H9 (cell line): ENCODE data around the gene SMARCC2. TPM values are rescaled to one million over a fixed set of nuclear protein-coding genes. Genes with fewer than 3 reads are reported as not detected.

Source experiments
- DNase-seq: peaks from one replicate; pipeline ENCODE4 v3.0.0-alpha.2; 2017
- H2AFZ ChIP-seq: one replicate; pipeline ENCODE4 v1.6.1; 2013; ENCODE audit warnings: mild to moderate bottlenecking, low read length, control low read depth, moderate library complexity
- H2AK5ac ChIP-seq: 2 replicates; pipeline ENCODE4 v1.6.1; 2013; ENCODE audit warnings: low read length, control low read depth, mixed read lengths; ENCODE audit not compliant: insufficient read length
- H2BK120ac ChIP-seq: one replicate; pipeline ENCODE4 v1.6.1; 2013; ENCODE audit warnings: low read depth, mild to moderate bottlenecking, low read length, control low read depth, inconsistent platforms; ENCODE audit not compliant: poor library complexity, severe bottlenecking
- H2BK12ac ChIP-seq: 2 replicates; pipeline ENCODE4 v1.6.1; 2013; ENCODE audit warnings: low read length, control low read depth, mixed read lengths, low read depth; ENCODE audit not compliant: insufficient read length
- H2BK15ac ChIP-seq: 2 replicates; pipeline ENCODE4 v1.6.1; 2013; ENCODE audit warnings: low read depth, low read length, control low read depth
- H2BK20ac ChIP-seq: one replicate; pipeline ENCODE4 v1.6.1; 2013; ENCODE audit warnings: low read depth, mild to moderate bottlenecking, low read length, control low read depth, inconsistent platforms; ENCODE audit not compliant: poor library complexity, severe bottlenecking
- H2BK5ac ChIP-seq: 2 replicates; pipeline ENCODE4 v1.6.1; 2013; ENCODE audit warnings: low read length, control low read depth, mixed read lengths; ENCODE audit not compliant: insufficient read length
- H3K14ac ChIP-seq: 2 replicates; pipeline ENCODE4 v1.6.1; 2013; ENCODE audit warnings: low read length, control low read depth; ENCODE audit not compliant: insufficient read depth
- H3K18ac ChIP-seq: 2 replicates; pipeline ENCODE4 v1.6.1; 2013; ENCODE audit warnings: low read depth, mild to moderate bottlenecking, mixed read lengths, low read length, control low read depth; ENCODE audit not compliant: insufficient read length
- H3K23ac ChIP-seq: 2 replicates; pipeline ENCODE4 v1.6.1; 2013; ENCODE audit warnings: low read length, control low read depth, mixed read lengths, low read depth; ENCODE audit not compliant: insufficient read length
- H3K23me2 ChIP-seq: 2 replicates; pipeline ENCODE4 v1.6.1; 2013; ENCODE audit warnings: low read depth, mild to moderate bottlenecking, mixed read lengths, low read length, control low read depth; ENCODE audit not compliant: insufficient read length, poor library complexity, severe bottlenecking
- H3K27ac ChIP-seq: 2 replicates; pipeline ENCODE4 v1.5.1; 2013; ENCODE audit warnings: low read length, control low read depth, mixed read lengths, low read depth; ENCODE audit not compliant: insufficient read length
- H3K27me3 ChIP-seq: 2 replicates; pipeline ENCODE4 v1.6.1; 2013; ENCODE audit warnings: low read length, control low read depth, inconsistent platforms; ENCODE audit not compliant: insufficient read depth
- H3K4ac ChIP-seq: 2 replicates; pipeline ENCODE4 v1.6.1; 2013; ENCODE audit warnings: low read depth, mild to moderate bottlenecking, control low read depth, inconsistent platforms, low read length, moderate library complexity
- H3K4me1 ChIP-seq: 2 replicates; pipeline ENCODE4 v1.6.1; 2013; ENCODE audit warnings: low read length, control low read depth, inconsistent platforms; ENCODE audit not compliant: insufficient read depth
- H3K4me2 ChIP-seq: 2 replicates; pipeline ENCODE4 v1.6.1; 2013; ENCODE audit warnings: low read length, control low read depth, mixed read lengths; ENCODE audit not compliant: insufficient read length, insufficient read depth
- H3K56ac ChIP-seq: 2 replicates; pipeline ENCODE4 v1.6.1; 2013; ENCODE audit warnings: low read depth, mild to moderate bottlenecking, mixed read lengths, low read length, control low read depth; ENCODE audit not compliant: insufficient read length
- H3K79me1 ChIP-seq: 2 replicates; pipeline ENCODE4 v1.6.1; 2013; ENCODE audit warnings: low read depth, mild to moderate bottlenecking, moderate library complexity, low read length, control low read depth, inconsistent platforms; ENCODE audit not compliant: insufficient read depth, poor library complexity, severe bottlenecking
- H3K79me2 ChIP-seq: 2 replicates; pipeline ENCODE4 v1.6.1; 2013; ENCODE audit warnings: low read length, control low read depth, inconsistent platforms; ENCODE audit not compliant: insufficient read depth
- H3K9ac ChIP-seq: 2 replicates; pipeline ENCODE4 v1.6.1; 2013; ENCODE audit warnings: low read length, control low read depth, mixed read lengths; ENCODE audit not compliant: insufficient read length; ENCODE audit errors: extremely low read depth
- H3K9me3 ChIP-seq: one replicate; pipeline ENCODE4 v1.6.1; 2013; ENCODE audit warnings: low read depth, low read length, inconsistent platforms; ENCODE audit not compliant: control insufficient read depth
- H3T11ph ChIP-seq: one replicate; pipeline ENCODE4 v1.6.1; 2013; ENCODE audit warnings: mild to moderate bottlenecking, low read length, control low read depth, inconsistent platforms
- H4K20me1 ChIP-seq: one replicate; pipeline ENCODE4 v1.6.1; 2013; ENCODE audit not compliant: control insufficient read depth, insufficient read length, insufficient read depth
- H4K5ac ChIP-seq: 2 replicates; pipeline ENCODE4 v1.6.1; 2013; ENCODE audit warnings: low read depth, mild to moderate bottlenecking, mixed read lengths, low read length, control low read depth; ENCODE audit not compliant: insufficient read length
- H4K8ac ChIP-seq: replicated peaks from 2 replicates; pipeline ENCODE4 v1.6.1; 2013; ENCODE audit warnings: low read length, control low read depth, mixed read lengths, low read depth; ENCODE audit not compliant: insufficient read length
- H4K91ac ChIP-seq: 2 replicates; pipeline ENCODE4 v1.6.1; 2013; ENCODE audit warnings: low read depth, mild to moderate bottlenecking, moderate library complexity, mixed read lengths, low read length, control low read depth; ENCODE audit not compliant: insufficient read length
- H3K27ac Mint-ChIP-seq, 3 experiments: 2 replicates in 2 of 3; 3 replicates in 1 of 3; pipeline ENCODE4 v1.8.0; 2020 to 2021; ENCODE audit warnings: mixed read lengths in 3 of 3, mild to moderate bottlenecking in 1 of 3, moderate library complexity in 1 of 3
- H3K27me3 Mint-ChIP-seq: 2 replicates; pipeline ENCODE4 v1.8.0; 2021; ENCODE audit warnings: low read depth, mild to moderate bottlenecking, moderate library complexity, mixed read lengths
- H3K36me3 Mint-ChIP-seq, 3 experiments: 2 replicates in 2 of 3; 3 replicates in 1 of 3; pipeline ENCODE4 v1.8.0; 2020 to 2021; ENCODE audit warnings: low read depth in 3 of 3, mixed read lengths in 3 of 3; ENCODE audit not compliant: insufficient read depth in 1 of 3
- H3K4me1 Mint-ChIP-seq, 2 experiments: 2 replicates each; pipeline ENCODE4 v1.8.0; 2020; ENCODE audit warnings: mixed read lengths in 2 of 2
- H3K4me3 Mint-ChIP-seq, 2 experiments: 2 replicates in 1 of 2; 3 replicates in 1 of 2; pipeline ENCODE4 v1.8.0; 2020 to 2021; ENCODE audit warnings: mild to moderate bottlenecking in 2 of 2, mixed read lengths in 2 of 2, moderate library complexity in 1 of 2
- H3K9me3 Mint-ChIP-seq, 2 experiments: 2 replicates in 1 of 2; 3 replicates in 1 of 2; pipeline ENCODE4 v1.8.0; 2020; ENCODE audit warnings: mild to moderate bottlenecking in 2 of 2, mixed read lengths in 2 of 2, moderate library complexity in 1 of 2
- WGBS: extraction: QIAGEN DNeasy Blood & Tissue Kit; methylation state at CpG from one replicate; pipeline ENCODE4 v1.1.7; 2013; ENCODE audit warnings: missing lambda C conversion rate, low lambda C conversion rate, mixed read lengths; ENCODE audit not compliant: insufficient read length; ENCODE audit errors: extremely low coverage; 5-methylcytosine and 5-hydroxymethylcytosine counted together
- total RNA-seq: library from RNA; stranded (reverse); gene quantifications from 2 replicates; pipeline ENCODE4 v1.2.1, GENCODE V29; 2021
- TF ChIP-seq, protein P1 (sequence below): fragments of 200-600 bp; sonication (generic); conservative IDR thresholded peaks from 3 replicates; pipeline ENCODE4 v1.8.0; 2021; ENCODE audit warnings: antibody characterized with exemption, mild to moderate bottlenecking

SMARCC2 gene
- total RNA-seq, 1 experiment from 2014 or later, result 86.9 TPM

DNA sequence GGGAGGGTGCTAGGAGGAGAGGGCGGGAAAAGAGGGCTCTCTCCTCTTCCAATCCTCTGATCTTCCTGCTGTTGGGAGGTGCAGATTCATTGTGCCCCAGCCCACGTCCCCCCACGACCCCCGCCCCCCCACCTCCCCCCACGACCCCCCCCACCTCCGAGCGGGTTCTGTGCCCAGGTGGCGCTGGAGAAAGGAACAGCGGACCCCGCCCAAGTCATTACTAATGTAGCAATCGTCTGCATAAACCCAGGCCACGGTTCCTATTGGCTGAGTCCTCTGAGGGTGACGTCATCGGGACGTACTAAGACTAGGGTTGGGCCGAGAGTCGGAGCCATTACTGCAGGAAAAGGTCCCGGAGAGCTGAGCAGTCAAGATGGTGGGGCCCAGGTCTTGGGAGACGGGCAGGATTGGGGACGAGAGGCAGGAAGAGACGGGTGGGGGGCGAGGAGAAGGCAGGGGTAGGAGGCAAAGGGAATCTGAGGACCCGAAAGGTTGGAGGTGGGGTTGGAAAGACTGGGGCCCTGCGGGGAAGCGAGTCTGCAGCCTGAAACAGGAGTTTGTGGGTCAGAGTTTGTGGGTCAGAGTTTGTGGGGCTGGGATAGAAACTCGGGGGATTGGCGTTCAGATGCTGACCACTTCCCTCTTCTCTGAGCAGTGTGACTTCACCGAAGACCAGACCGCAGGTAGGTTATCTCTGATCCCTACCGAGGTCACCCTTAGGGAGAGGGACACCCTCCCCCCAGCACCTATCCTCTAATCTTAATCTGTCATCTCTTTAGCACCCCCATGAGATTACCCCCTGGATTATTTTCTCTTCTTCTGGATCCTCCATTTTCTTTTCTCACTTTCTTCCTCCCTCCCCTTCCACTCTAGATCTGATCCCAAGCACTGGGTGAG is 31.0 kb downstream of the SMARCC2 start, which contains the start of gene MYL6:
MYL6 (plus strand) TSS at position 331 of the 897 bp plus-strand sequence; CDS start at position 374, 43 bp downstream.
- Histone ChIP-seq H2BK5ac (peak within 1 kb of the TSS; percentile 75), H2BK12ac (no peak within 1 kb of the TSS), H3K9me3 (no peaks in the 10 kb centered on the region), H3K79me2 (peaks cover 3% of the 10 kb centered on the region; the same call in 1 of the 2 replicates), H3K4ac (peak within 1 kb of the TSS; percentile 2; the same call in 1 of the 2 replicates), H2BK15ac (no peak within 1 kb of the TSS), H3K14ac (peak within 1 kb of the TSS; percentile 92), H2BK20ac (no peak within 1 kb of the TSS), H3K79me1 (peaks cover 2% of the 10 kb centered on the region), H3K56ac (no peak within 1 kb of the TSS), H2AK5ac (no peak within 1 kb of the TSS), H2BK120ac (peak within 1 kb of the TSS; percentile 64), H4K91ac (no peak within 1 kb of the TSS), H3K4me2 (peak within 1 kb of the TSS; percentile 80), H3K18ac (peak within 1 kb of the TSS; percentile 92), H3K9ac (peak within 1 kb of the TSS; percentile 98), H3K27ac (peak within 1 kb of the TSS; percentile 80), H3T11ph (no peak within 1 kb of the TSS), H3K23ac (no peak within 1 kb of the TSS), H4K8ac (no peak within 1 kb of the TSS), H4K20me1 (no peaks in the 10 kb centered on the region), H2AFZ (no peak within 1 kb of the TSS), H4K5ac (peak within 1 kb of the TSS; percentile 68), H3K23me2 (peaks cover 15% of the 10 kb centered on the region), H3K4me1 (peaks cover 7% of the 10 kb centered on the region; the same call in 1 of the 2 replicates), H3K27me3 (no peaks in the 10 kb centered on the region)
- peaks cover 57 to 69% (median 63%) of the 10 kb centered on the region in 3 experiments for H3K36me3 Mint-ChIP-seq
- H3K27me3 Mint-ChIP-seq, result peaks cover 6% of the 10 kb centered on the region; the same call in 1 of the 2 replicates
- peak; percentile 98 for DNase-seq
- H3K4me3 Mint-ChIP-seq, result peak within 1 kb of the TSS; percentile 93 to 96
- peak within 1 kb of the TSS; percentile 96 to 99 (median 98) for H3K27ac Mint-ChIP-seq
- H3K4me1 Mint-ChIP-seq, result peaks cover 54 to 70% of the 10 kb centered on the region in 2 experiments
- peaks cover 0 to 4% of the 10 kb centered on the region in 2 experiments; a peak in 3 of 5 replicates for H3K9me3 Mint-ChIP-seq
- TF ChIP-seq, protein P1, sequence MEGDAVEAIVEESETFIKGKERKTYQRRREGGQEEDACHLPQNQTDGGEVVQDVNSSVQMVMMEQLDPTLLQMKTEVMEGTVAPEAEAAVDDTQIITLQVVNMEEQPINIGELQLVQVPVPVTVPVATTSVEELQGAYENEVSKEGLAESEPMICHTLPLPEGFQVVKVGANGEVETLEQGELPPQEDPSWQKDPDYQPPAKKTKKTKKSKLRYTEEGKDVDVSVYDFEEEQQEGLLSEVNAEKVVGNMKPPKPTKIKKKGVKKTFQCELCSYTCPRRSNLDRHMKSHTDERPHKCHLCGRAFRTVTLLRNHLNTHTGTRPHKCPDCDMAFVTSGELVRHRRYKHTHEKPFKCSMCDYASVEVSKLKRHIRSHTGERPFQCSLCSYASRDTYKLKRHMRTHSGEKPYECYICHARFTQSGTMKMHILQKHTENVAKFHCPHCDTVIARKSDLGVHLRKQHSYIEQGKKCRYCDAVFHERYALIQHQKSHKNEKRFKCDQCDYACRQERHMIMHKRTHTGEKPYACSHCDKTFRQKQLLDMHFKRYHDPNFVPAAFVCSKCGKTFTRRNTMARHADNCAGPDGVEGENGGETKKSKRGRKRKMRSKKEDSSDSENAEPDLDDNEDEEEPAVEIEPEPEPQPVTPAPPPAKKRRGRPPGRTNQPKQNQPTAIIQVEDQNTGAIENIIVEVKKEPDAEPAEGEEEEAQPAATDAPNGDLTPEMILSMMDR, result no peak
- WGBS, result no CpG with 5 or more reads among the region's 30 CpGs
